ENCODE measurements around the gene ZNF276. TPM values are rescaled to one million over a fixed set of nuclear protein-coding genes. Genes with fewer than 3 reads are reported as not detected.
"Not testable (repeated sequence)": the region's sequence is repeated elsewhere in the genome, so short reads cannot be mapped to it uniquely, and the experiment has no call there.

Gene ZNF276
- total RNA-seq, 1 donor from 2014 or later, result 22.0 TPM

- no peak for ATAC-seq
Observed at GRCh38 chr16:89696670-89697128, 24.6 kb upstream of the ZNF276 start.

GRCh38 chr16:89697161-89697615 is 24.1 kb upstream of the ZNF276 start:
- no peak for ATAC-seq

GRCh38 chr16:89697616-89698331 is 23.6 kb upstream of the ZNF276 start:
- no peak for ATAC-seq

GRCh38 chr16:89698717-89699116 is 22.6 kb upstream of the ZNF276 start:
- not testable (repeated sequence) for ATAC-seq

GRCh38 chr16:89699629-89700099 is 21.7 kb upstream of the ZNF276 start:
- ATAC-seq, result not testable (repeated sequence)

GRCh38 chr16:89700100-89700648 is 21.2 kb upstream of the ZNF276 start:
- peak; percentile 69 for ATAC-seq

- ATAC-seq, result peak; percentile 56
Observed at GRCh38 chr16:89700649-89701424, 20.5 kb upstream of the ZNF276 start.

GRCh38 chr16:89701425-89702406 is 19.6 kb upstream of the ZNF276 start, which contains the start of gene SPATA2L:
SPATA2L (minus strand) TSS chr16:89701705; CDS start chr16:89701232, 473 bp downstream.
- ATAC-seq, result peak; percentile 82

- no peak for ATAC-seq
Observed at GRCh38 chr16:89704281-89704680, 17.1 kb upstream of the ZNF276 start.

- no peak for ATAC-seq
Observed at GRCh38 chr16:89705006-89705405, 16.3 kb upstream of the ZNF276 start.

- ATAC-seq, result no peak
Observed at GRCh38 chr16:89706518-89707260, 14.6 kb upstream of the ZNF276 start.

- ATAC-seq, result no peak
Observed at GRCh38 chr16:89707695-89708094, 13.6 kb upstream of the ZNF276 start.

GRCh38 chr16:89708481-89708931 is 12.8 kb upstream of the ZNF276 start:
- ATAC-seq, result no peak

- no peak for ATAC-seq
Observed at GRCh38 chr16:89709166-89709565, 12.2 kb upstream of the ZNF276 start.

- ATAC-seq, result no peak
Observed at GRCh38 chr16:89709716-89710432, 11.5 kb upstream of the ZNF276 start.

- peak; percentile 0 for ATAC-seq
Observed at GRCh38 chr16:89710709-89711564, 10.4 kb upstream of the ZNF276 start.

GRCh38 chr16:89711601-89712273 is 9.6 kb upstream of the ZNF276 start:
- peak; percentile 75 for ATAC-seq

GRCh38 chr16:89712274-89712781 is 9.0 kb upstream of the ZNF276 start:
- peak; percentile 1 for ATAC-seq
